CD14-positive monocyte (primary cell): ENCODE data around the gene SH3RF3. TPM values are rescaled to one million over a fixed set of nuclear protein-coding genes. Genes with fewer than 3 reads are reported as not detected.

Experiments used
- DNase-seq, 3 donors: peaks; one replicate each; pipeline ENCODE4 v3.0.0-alpha.2; 2011 to 2022
- H2AFZ ChIP-seq: 2 replicates; pipeline ENCODE4 v1.6.0; 2012; ENCODE audit warnings: mild to moderate bottlenecking, low read depth, low read length, inconsistent platforms; ENCODE audit not compliant: insufficient read depth, poor library complexity, severe bottlenecking
- H3K27ac ChIP-seq, 2 donors: 1 replicate in 1 of 2; 2 replicates in 1 of 2; pipeline ENCODE4 v1.5.1; 2012 to 2013; ENCODE audit warnings: low read length in 2 of 2, control low read depth in 1 of 2, inconsistent platforms in 1 of 2, low read depth in 1 of 2, mild to moderate bottlenecking in 1 of 2
- H3K27me3 ChIP-seq, 2 donors: one replicate each; pipeline versions ENCODE4 v1.6.0 to v1.6.1; 2011 to 2013; ENCODE audit warnings: low read length in 2 of 2; ENCODE audit not compliant: control insufficient read depth in 2 of 2, insufficient read depth in 2 of 2
- H3K36me3 ChIP-seq, 2 donors: replicated peaks in 1 of 2; 1 replicate in 1 of 2; 2 replicates in 1 of 2; pipeline versions ENCODE4 v1.5.1 to v1.6.1; 2012 to 2013; ENCODE audit warnings: low read length in 2 of 2, control low read depth in 1 of 2, inconsistent platforms in 1 of 2, mild to moderate bottlenecking in 1 of 2; ENCODE audit not compliant: insufficient read depth in 2 of 2, control insufficient read depth in 1 of 2
- H3K4me1 ChIP-seq, 2 donors: 1 replicate in 1 of 2; 2 replicates in 1 of 2; pipeline versions ENCODE4 v1.5.1 to v1.6.1; 2012 to 2013; ENCODE audit warnings: low read length in 2 of 2, control low read depth in 1 of 2, inconsistent platforms in 1 of 2, mild to moderate bottlenecking in 1 of 2, moderate library complexity in 1 of 2; ENCODE audit not compliant: insufficient read depth in 2 of 2, control insufficient read depth in 1 of 2
- H3K4me2 ChIP-seq: replicated peaks from 2 replicates; pipeline ENCODE3; 2012; ENCODE audit warnings: low read length, moderate library complexity, mild to moderate bottlenecking; ENCODE audit not compliant: poor library complexity, severe bottlenecking; ENCODE audit errors: extremely low read depth
- H3K4me3 ChIP-seq, 3 experiments: fragments of 200-600 bp in 1 of 3; sonication (generic) in 1 of 3; replicated peaks in 1 of 3; 1 replicate in 2 of 3; 2 replicates in 1 of 3; pipeline ENCODE4 v1.5.1; 2011 to 2013; ENCODE audit warnings: low read length in 3 of 3, mild to moderate bottlenecking in 3 of 3, control low read depth in 2 of 3, low read depth in 2 of 3, inconsistent platforms in 1 of 3, moderate library complexity in 1 of 3
- H3K79me2 ChIP-seq: 2 replicates; pipeline ENCODE4 v1.6.0; 2012; ENCODE audit warnings: mild to moderate bottlenecking, control low read depth, inconsistent platforms, low read length, moderate library complexity; ENCODE audit not compliant: insufficient read depth
- H3K9ac ChIP-seq: 2 replicates; pipeline ENCODE4 v1.6.0; 2017; ENCODE audit warnings: low read length, mild to moderate bottlenecking; ENCODE audit not compliant: insufficient read depth, poor library complexity, severe bottlenecking
- H3K9me3 ChIP-seq, 2 donors: replicated peaks in 1 of 2; 1 replicate in 1 of 2; 2 replicates in 1 of 2; pipeline versions ENCODE4 v1.5.1 to v1.6.1; 2012 to 2013; ENCODE audit warnings: low read length in 2 of 2, control low read depth in 1 of 2; ENCODE audit not compliant: control insufficient read depth in 1 of 2, insufficient read depth in 1 of 2
- H4K20me1 ChIP-seq: 2 replicates; pipeline ENCODE4 v1.6.0; 2012; ENCODE audit warnings: mild to moderate bottlenecking, low read length, control low read depth, moderate library complexity; ENCODE audit not compliant: insufficient read depth
- H3K27ac Mint-ChIP-seq, 7 donors: one replicate each; pipeline ENCODE4 v1.8.0; 2020; ENCODE audit warnings: mild to moderate bottlenecking in 7 of 7, mixed read lengths in 7 of 7, moderate library complexity in 6 of 7, inconsistent platforms in 2 of 7
- H3K27me3 Mint-ChIP-seq, 3 donors: one replicate each; pipeline ENCODE4 v1.8.0; 2021 to 2022; ENCODE audit warnings: low read depth in 3 of 3, mild to moderate bottlenecking in 3 of 3, mixed read lengths in 3 of 3, moderate library complexity in 3 of 3, inconsistent platforms in 1 of 3
- H3K36me3 Mint-ChIP-seq, 2 donors: one replicate each; pipeline ENCODE4 v1.8.0; 2020; ENCODE audit warnings: mixed read lengths in 2 of 2, inconsistent platforms in 1 of 2, mild to moderate bottlenecking in 1 of 2
- H3K4me1 Mint-ChIP-seq: one replicate; pipeline ENCODE4 v1.8.0; 2020; ENCODE audit warnings: mild to moderate bottlenecking, mixed read lengths
- H3K4me3 Mint-ChIP-seq, 2 donors: one replicate each; pipeline ENCODE4 v1.8.0; 2020; ENCODE audit warnings: mild to moderate bottlenecking in 2 of 2, mixed read lengths in 2 of 2, moderate library complexity in 1 of 2
- H3K9me3 Mint-ChIP-seq, 7 donors: one replicate each; pipeline ENCODE4 v1.8.0; 2020 to 2022; ENCODE audit warnings: mixed read lengths in 7 of 7, mild to moderate bottlenecking in 6 of 7, moderate library complexity in 6 of 7, inconsistent platforms in 2 of 7
- WGBS: methylation state at CpG from one replicate; pipeline ENCODE4 v1.1.5; 2013; ENCODE audit warnings: missing lambda C conversion rate; ENCODE audit not compliant: insufficient coverage; 5-methylcytosine and 5-hydroxymethylcytosine counted together
- intact Hi-C, 2 donors: fragments of 100-400 bp; cut with micrococcal nuclease; formaldehyde crosslinking; loops; one replicate each; pipeline versions ENCODE4 v1.15.0 to v1.15.1; 2023
- polyA plus RNA-seq, 3 donors: library from polyadenylated mRNA; depleted of rRNA in 1 of 3; unstranded in 2 of 3; stranded (reverse) in 1 of 3; fragments of 300-500 nt in 2 of 3; fragments of >200 nt in 1 of 3; fragmentation: Illumina TruSeq in 2 of 3; gene quantifications; 1 replicate in 2 of 3; 2 replicates in 1 of 3; pipeline ENCODE4 v1.2.3, GENCODE V29; 2012 to 2021
- TF ChIP-seq, protein P1 (sequence below): fragments of 200-600 bp; IDR thresholded peaks from one replicate; pipeline ENCODE4 v1.8.0; 2022; ENCODE audit warnings: antibody characterized with exemption, mild to moderate bottlenecking

The SH3RF3 gene
- polyA plus RNA-seq, 3 donors: 0.25 to 0.75 (median 0.34) TPM

DNA sequence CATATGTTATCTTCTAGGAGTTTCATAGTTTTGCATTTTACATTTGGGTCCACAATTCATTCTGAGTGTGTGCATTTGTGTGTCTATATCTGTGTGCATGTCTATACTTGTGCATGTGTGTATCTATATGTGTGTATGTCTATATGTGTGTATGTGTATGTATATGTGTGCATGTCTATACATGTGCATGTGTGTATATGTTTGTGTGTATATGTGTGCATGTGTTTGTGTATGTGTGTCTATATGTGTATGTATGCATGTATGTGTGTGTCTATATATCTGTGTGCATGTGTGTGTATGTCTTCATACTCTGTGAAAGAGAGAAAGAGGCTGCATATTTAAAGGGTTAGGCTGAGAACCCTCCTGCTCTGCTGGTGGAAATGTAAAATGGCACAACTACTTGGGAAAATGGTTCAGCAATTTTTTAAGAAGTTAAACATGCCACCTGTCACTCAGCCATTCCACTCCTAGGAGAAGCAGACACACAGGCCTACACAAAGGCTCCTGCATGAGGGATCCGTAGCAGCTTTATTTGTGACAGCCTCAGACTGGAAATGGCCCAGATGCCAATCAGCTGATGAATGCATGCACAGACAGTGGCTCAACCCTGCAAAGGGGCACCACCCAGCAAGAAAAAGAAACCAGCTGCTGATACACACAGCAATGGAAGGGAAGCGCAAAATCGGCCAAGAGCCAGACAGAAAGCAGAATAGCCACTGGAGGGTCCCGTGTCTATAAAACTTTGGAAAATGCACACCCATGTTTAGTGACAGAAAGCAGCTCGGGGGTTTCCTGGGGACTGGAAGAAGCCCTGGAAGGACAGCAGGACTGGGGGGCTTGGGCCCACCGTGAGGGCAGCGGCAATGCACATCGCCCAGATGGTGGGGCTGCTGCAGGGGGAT is 337.9 kb downstream of the SH3RF3 start:
- Histone ChIP-seq H3K4me1 (no peaks in the 10 kb centered on the region), H4K20me1 (no peaks in the 10 kb centered on the region), H3K27me3 (no peaks in the 10 kb centered on the region), H3K36me3 (no peaks in the 10 kb centered on the region), H3K79me2 (no peaks in the 10 kb centered on the region), H3K27ac (no peak overlapping the region), H3K4me3 (no peak overlapping the region), H3K9me3 (peaks cover 3 to 11% of the 10 kb centered on the region in 2 donors), H3K4me2 (no peak overlapping the region), H2AFZ (no peak overlapping the region), H3K9ac (no peak overlapping the region)
- intact Hi-C loops: no loop called here
- no peak for DNase-seq
- H3K27me3 Mint-ChIP-seq: peaks cover 0 to 9% (median 2%) of the 10 kb centered on the region in 3 donors
- H3K4me1 Mint-ChIP-seq: peaks cover 4% of the 10 kb centered on the region
- 85% methylated on average over 5 of the region's 8 CpGs for WGBS
- peaks cover 2 to 14% (median 11%) of the 10 kb centered on the region in 7 donors for H3K9me3 Mint-ChIP-seq
- H3K27ac Mint-ChIP-seq: peak overlapping the region in 2 of 7 donors; percentile 33 to 59
- TF ChIP-seq, protein P1, sequence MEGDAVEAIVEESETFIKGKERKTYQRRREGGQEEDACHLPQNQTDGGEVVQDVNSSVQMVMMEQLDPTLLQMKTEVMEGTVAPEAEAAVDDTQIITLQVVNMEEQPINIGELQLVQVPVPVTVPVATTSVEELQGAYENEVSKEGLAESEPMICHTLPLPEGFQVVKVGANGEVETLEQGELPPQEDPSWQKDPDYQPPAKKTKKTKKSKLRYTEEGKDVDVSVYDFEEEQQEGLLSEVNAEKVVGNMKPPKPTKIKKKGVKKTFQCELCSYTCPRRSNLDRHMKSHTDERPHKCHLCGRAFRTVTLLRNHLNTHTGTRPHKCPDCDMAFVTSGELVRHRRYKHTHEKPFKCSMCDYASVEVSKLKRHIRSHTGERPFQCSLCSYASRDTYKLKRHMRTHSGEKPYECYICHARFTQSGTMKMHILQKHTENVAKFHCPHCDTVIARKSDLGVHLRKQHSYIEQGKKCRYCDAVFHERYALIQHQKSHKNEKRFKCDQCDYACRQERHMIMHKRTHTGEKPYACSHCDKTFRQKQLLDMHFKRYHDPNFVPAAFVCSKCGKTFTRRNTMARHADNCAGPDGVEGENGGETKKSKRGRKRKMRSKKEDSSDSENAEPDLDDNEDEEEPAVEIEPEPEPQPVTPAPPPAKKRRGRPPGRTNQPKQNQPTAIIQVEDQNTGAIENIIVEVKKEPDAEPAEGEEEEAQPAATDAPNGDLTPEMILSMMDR: no peak
- no peaks in the 10 kb centered on the region for H3K36me3 Mint-ChIP-seq
- H3K4me3 Mint-ChIP-seq: no peak overlapping the region

DNA sequence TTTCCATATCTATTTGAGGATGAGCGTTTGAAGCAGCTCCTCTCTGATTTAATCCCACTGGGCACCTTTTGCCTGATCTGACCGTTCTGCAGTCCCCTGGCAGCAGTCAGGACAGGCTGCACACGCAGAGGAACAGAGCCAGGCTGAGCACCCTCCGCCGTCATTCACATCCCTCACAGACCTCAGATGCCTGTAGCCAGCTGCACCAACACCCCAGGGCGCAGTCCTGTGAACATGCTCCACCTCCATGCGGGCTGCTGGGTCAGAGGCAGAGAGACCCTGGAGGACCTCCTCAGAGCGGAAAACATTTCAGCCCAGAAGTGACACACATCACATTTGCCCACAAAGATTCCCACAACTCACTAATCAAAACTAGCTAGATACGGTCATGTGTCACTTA is 338.7 kb downstream of the SH3RF3 start:
- peaks cover 2 to 14% (median 11%) of the 10 kb centered on the region in 7 donors for H3K9me3 Mint-ChIP-seq
- Histone ChIP-seq H3K27ac (no peak overlapping the region), H3K9me3 (peaks cover 3 to 11% of the 10 kb centered on the region in 2 donors), H3K27me3 (no peaks in the 10 kb centered on the region), H4K20me1 (no peaks in the 10 kb centered on the region), H3K36me3 (no peaks in the 10 kb centered on the region), H3K4me1 (no peaks in the 10 kb centered on the region), H3K79me2 (no peaks in the 10 kb centered on the region), H3K4me3 (no peak overlapping the region), H2AFZ (no peak overlapping the region), H3K9ac (no peak overlapping the region), H3K4me2 (no peak overlapping the region)
- peaks cover 4% of the 10 kb centered on the region for H3K4me1 Mint-ChIP-seq
- intact Hi-C loops: no loop called here
- TF ChIP-seq, protein P1: no peak
- no peak for DNase-seq
- H3K27me3 Mint-ChIP-seq: peaks cover 2 to 9% (median 2%) of the 10 kb centered on the region in 3 donors
- H3K4me3 Mint-ChIP-seq: no peak overlapping the region
- no peaks in the 10 kb centered on the region for H3K36me3 Mint-ChIP-seq
- WGBS: 94% methylated on average over 2 of the region's 9 CpGs
- H3K27ac Mint-ChIP-seq: no peak overlapping the region
